Mucosa of descending colon (tissue), 3 donors: ENCODE data around the gene VIT. TPM values are rescaled to one million over a fixed set of nuclear protein-coding genes. Genes with fewer than 3 reads are reported as not detected.

Experiments
- ATAC-seq: fragments of 200-7000 bp; cut with Tn5 transposase; one replicate; pipeline ENCODE4 v1.9.1; 2020; ENCODE audit warnings: mild to moderate bottlenecking, moderate library complexity
- DNase-seq, 3 donors: peaks; one replicate each; pipeline ENCODE4 v3.0.0-alpha.2; 2020
- H3K36me3 ChIP-seq: fragments of 200-600 bp; one replicate; pipeline ENCODE4 v1.8.0; 2021; ENCODE audit warnings: low read depth, mild to moderate bottlenecking
- H3K4me1 ChIP-seq: fragments of 200-600 bp; one replicate; pipeline ENCODE4 v1.8.0; 2021; ENCODE audit warnings: low read depth, mild to moderate bottlenecking
- H3K4me3 ChIP-seq: fragments of 200-600 bp; one replicate; pipeline ENCODE4 v1.8.0; 2021; ENCODE audit warnings: mild to moderate bottlenecking
- H3K9me3 ChIP-seq: fragments of 200-600 bp; one replicate; pipeline ENCODE4 v1.8.0; 2021; ENCODE audit warnings: mild to moderate bottlenecking
- CTCF ChIP-seq: fragments of 200-600 bp; IDR thresholded peaks from one replicate; pipeline ENCODE4 v1.8.0; 2022; ENCODE audit warnings: antibody characterized with exemption, mild to moderate bottlenecking
- intact Hi-C, 2 donors: fragments of 100-400 bp; cut with DNase I in 1 of 2; cut with micrococcal nuclease in 1 of 2; formaldehyde crosslinking; loops; one replicate each; pipeline versions ENCODE4 v1.11.0 to v1.11.1; 2022; cut with DNase I, micrococcal nuclease
- total RNA-seq, 3 donors: library from RNA; stranded (reverse); fragmentation: NEBNext Ultra II Directional in 2 of 3; extraction: Animal tissue kit (Norgen Biotek cat#: 25700) in 2 of 3; gene quantifications; one replicate each; pipeline versions ENCODE4 v1.2.1 to v1.2.4, GENCODE V29; 2021 to 2023
- donor health status: DM: no; HTN: no; CAD: no; lungs with moderate emphysema.
- donor health status: DM: no; HTN: no; CAD: no.
- donor health status: DM: no; HTN: yes; CAD: no.

Gene VIT
- total RNA-seq, 3 donors from 2014 or later: 1.3 to 3.5 TPM; not detected in 1

- intact Hi-C loops: no loop called here
- H3K4me3 ChIP-seq: no peak overlapping the region
- DNase-seq: no peak
- no peaks in the 10 kb centered on the region for H3K9me3 ChIP-seq
- no peak for ATAC-seq
- TF ChIP-seq CTCF: no peak
- H3K36me3 ChIP-seq: no peaks in the 10 kb centered on the region
- H3K4me1 ChIP-seq: no peaks in the 10 kb centered on the region
These were observed 43.6 kb downstream of the VIT start for GRCh38 chr2:36740061-36740460.

GRCh38 chr2:36741188-36741837 lies 44.8 kb downstream of the VIT start:
- intact Hi-C loops: no loop called here
- H3K4me1 ChIP-seq: no peaks in the 10 kb centered on the region
- H3K4me3 ChIP-seq: no peak overlapping the region
- H3K9me3 ChIP-seq: no peaks in the 10 kb centered on the region
- DNase-seq (no peak), ATAC-seq (no peak)
- no peaks in the 10 kb centered on the region for H3K36me3 ChIP-seq
- TF ChIP-seq CTCF: no peak

- DNase-seq (no peak), ATAC-seq (no peak)
- no peak overlapping the region for H3K4me3 ChIP-seq
- intact Hi-C loops: no loop called here
- TF ChIP-seq CTCF: no peak
- no peaks in the 10 kb centered on the region for H3K4me1 ChIP-seq
- no peaks in the 10 kb centered on the region for H3K9me3 ChIP-seq
- no peaks in the 10 kb centered on the region for H3K36me3 ChIP-seq
These were observed 47.4 kb downstream of the VIT start for GRCh38 chr2:36743954-36744353.

GRCh38 chr2:36748166-36748565 lies 51.7 kb downstream of the VIT start:
- no peak for DNase-seq
- Histone ChIP-seq H3K36me3 (no peaks in the 10 kb centered on the region), H3K4me1 (no peaks in the 10 kb centered on the region), H3K9me3 (no peaks in the 10 kb centered on the region), H3K4me3 (no peak overlapping the region)
- ATAC-seq: no peak
- TF ChIP-seq CTCF: no peak
- intact Hi-C loops: no loop called here

- ATAC-seq: no peak
- intact Hi-C loops: no loop called here
These were observed 53.6 kb downstream of the VIT start for GRCh38 chr2:36750101-36750500.

More at GRCh38 chr2:36750101-36750500, 53.6 kb downstream of the VIT start:
- no peak overlapping the region for H3K4me3 ChIP-seq
- no peaks in the 10 kb centered on the region for H3K36me3 ChIP-seq
- H3K9me3 ChIP-seq: no peaks in the 10 kb centered on the region
- DNase-seq: no peak
- no peaks in the 10 kb centered on the region for H3K4me1 ChIP-seq
- no peak for TF ChIP-seq CTCF
